ENCODE results near the gene FUZ.

FUZ gene

GRCh38 chr19:49850487-49851342 lies 37.6 kb upstream of the FUZ start, which contains the start of gene PTOV1:
Gene PTOV1 (plus strand): TSS chr19:49851159.
- DNase-seq, result peak; percentile 94

GRCh38 chr19:49850221-49850486 lies 37.1 kb upstream of the FUZ start:
- no peak for DNase-seq

- no peak for DNase-seq
These were observed 36.5 kb upstream of the FUZ start for GRCh38 chr19:49849433-49850220.

- peak; percentile 33 for DNase-seq
These were observed 35.8 kb upstream of the FUZ start for GRCh38 chr19:49848938-49849337.

- peak; percentile 94 for DNase-seq
These were observed 34.9 kb upstream of the FUZ start for GRCh38 chr19:49847731-49848696.

GRCh38 chr19:49846408-49846807 lies 33.3 kb upstream of the FUZ start:
- DNase-seq, result no peak

- DNase-seq, result no peak
These were observed 32.3 kb upstream of the FUZ start for GRCh38 chr19:49845414-49845813.

GRCh38 chr19:49844138-49845095 lies 31.3 kb upstream of the FUZ start:
- peak; percentile 99 for DNase-seq

GRCh38 chr19:49843265-49843664 lies 30.2 kb upstream of the FUZ start:
- DNase-seq, result peak; percentile 54

- DNase-seq, result peak; percentile 38
These were observed 27.7 kb upstream of the FUZ start for GRCh38 chr19:49840736-49841249.

GRCh38 chr19:49840321-49840720 lies 27.2 kb upstream of the FUZ start:
- DNase-seq, result no peak

GRCh38 chr19:49839713-49840112 lies 26.6 kb upstream of the FUZ start:
- no peak for DNase-seq

GRCh38 chr19:49838885-49839588 lies 25.9 kb upstream of the FUZ start:
- DNase-seq, result no peak

- DNase-seq, result no peak
These were observed 24.3 kb upstream of the FUZ start for GRCh38 chr19:49837425-49837824.

- DNase-seq, result peak; percentile 39
These were observed 23.9 kb upstream of the FUZ start for GRCh38 chr19:49837009-49837310.

GRCh38 chr19:49836176-49837008 lies 23.3 kb upstream of the FUZ start:
- DNase-seq, result no peak

GRCh38 chr19:49835562-49835961 lies 22.5 kb upstream of the FUZ start:
- DNase-seq, result no peak

GRCh38 chr19:49833599-49833998 lies 20.5 kb upstream of the FUZ start:
- no peak for DNase-seq

GRCh38 chr19:49832556-49832955 lies 19.5 kb upstream of the FUZ start:
- DNase-seq, result peak; percentile 95

GRCh38 chr19:49831592-49831991 lies 18.5 kb upstream of the FUZ start:
- peak; percentile 75 for DNase-seq
